ENCODE results near the gene PIM1.

The PIM1 gene

GRCh38 chr6:37218061-37218460, 48.1 kb downstream of the PIM1 start:
- Histone ChIP-seq H3K4me1 (ENCODE audit: low read length) (peaks cover 8% of the 10 kb centered on the region), H3K9me2 (replicated peaks; ENCODE audit: insufficient read depth, low read length) (no peaks in the 10 kb centered on the region), H3K4me2 (ENCODE audit: low read depth, low read length) (no peak overlapping the region), H3K9ac (ENCODE audit: low read length) (no peak overlapping the region), H3K27ac (ENCODE audit: low read length) (no peak overlapping the region), H3F3A (ENCODE audit: insufficient read depth, low read length) (peaks cover 11% of the 10 kb centered on the region; the same call in 1 of the 2 replicates), H3K4me3 (ENCODE audit: low read length) (no peak overlapping the region), H3K9me3 (replicated peaks; ENCODE audit: insufficient read depth, low read length) (no peaks in the 10 kb centered on the region), H4K20me1 (ENCODE audit: insufficient read depth, low read length) (no peaks in the 10 kb centered on the region), H3K27me3 (replicated peaks; ENCODE audit: insufficient read depth, low read length) (no peaks in the 10 kb centered on the region), H3K36me3 (replicated peaks; ENCODE audit: insufficient read depth, low read length) (no peaks in the 10 kb centered on the region), H3K79me2 (ENCODE audit: low read length) (no peaks in the 10 kb centered on the region), H2AFZ (ENCODE audit: low read length) (no peak overlapping the region)
- TF ChIP-seq CTCF (IDR thresholded peaks at IDR 0.05; ENCODE audit: low read length) = no peak
- no peak for TF ChIP-seq EZH2 (optimal IDR thresholded peaks at IDR 0.05; ENCODE audit: low read depth, low read length)
- no peak for TF ChIP-seq EZH2phosphoT487 (IDR thresholded peaks at IDR 0.05; ENCODE audit: low read length)
- no peak for DNase-seq

- Histone ChIP-seq H3F3A (ENCODE audit: insufficient read depth, low read length) (peaks cover 14% of the 10 kb centered on the region; the same call in 1 of the 2 replicates), H3K9me2 (replicated peaks; ENCODE audit: insufficient read depth, low read length) (no peaks in the 10 kb centered on the region), H3K9ac (ENCODE audit: low read length) (no peak overlapping the region), H4K20me1 (ENCODE audit: insufficient read depth, low read length) (no peaks in the 10 kb centered on the region), H3K4me3 (ENCODE audit: low read length) (no peak overlapping the region), H3K9me3 (replicated peaks; ENCODE audit: insufficient read depth, low read length) (no peaks in the 10 kb centered on the region), H3K4me2 (ENCODE audit: low read depth, low read length) (no peak overlapping the region), H3K4me1 (ENCODE audit: low read length) (peaks cover 8% of the 10 kb centered on the region), H2AFZ (ENCODE audit: low read length) (no peak overlapping the region), H3K79me2 (ENCODE audit: low read length) (no peaks in the 10 kb centered on the region), H3K36me3 (replicated peaks; ENCODE audit: insufficient read depth, low read length) (no peaks in the 10 kb centered on the region), H3K27me3 (replicated peaks; ENCODE audit: insufficient read depth, low read length) (no peaks in the 10 kb centered on the region), H3K27ac (ENCODE audit: low read length) (no peak overlapping the region)
- TF ChIP-seq EZH2phosphoT487 (IDR thresholded peaks at IDR 0.05; ENCODE audit: low read length) (no peak), CTCF (IDR thresholded peaks at IDR 0.05; ENCODE audit: low read length) (no peak), EZH2 (optimal IDR thresholded peaks at IDR 0.05; ENCODE audit: low read depth, low read length) (no peak)
- no peak for DNase-seq
Observed at GRCh38 chr6:37218511-37218910, 48.6 kb downstream of the PIM1 start.

- H3K27ac ChIP-seq (ENCODE audit: low read length) = no peak overlapping the region
- H3K4me1 ChIP-seq (ENCODE audit: low read length) = peaks cover 8% of the 10 kb centered on the region
- no peaks in the 10 kb centered on the region for H3K9me3 ChIP-seq (replicated peaks; ENCODE audit: insufficient read depth, low read length)
- peak overlapping the region; percentile 73; the same call in 1 of the 2 replicates for H3K4me2 ChIP-seq (ENCODE audit: low read depth, low read length)
- no peaks in the 10 kb centered on the region for H3K79me2 ChIP-seq (ENCODE audit: low read length)
- no peaks in the 10 kb centered on the region for H3K9me2 ChIP-seq (replicated peaks; ENCODE audit: insufficient read depth, low read length)
- H3K27me3 ChIP-seq (replicated peaks; ENCODE audit: insufficient read depth, low read length) = no peaks in the 10 kb centered on the region
- H3K9ac ChIP-seq (ENCODE audit: low read length) = peak overlapping the region; percentile 9; the same call in 1 of the 2 replicates
- DNase-seq = no peak
- H3K36me3 ChIP-seq (replicated peaks; ENCODE audit: insufficient read depth, low read length) = no peaks in the 10 kb centered on the region
- peak overlapping the region; percentile 74 for H2AFZ ChIP-seq (ENCODE audit: low read length)
- peaks cover 14% of the 10 kb centered on the region; the same call in 1 of the 2 replicates for H3F3A ChIP-seq (ENCODE audit: insufficient read depth, low read length)
- H4K20me1 ChIP-seq (ENCODE audit: insufficient read depth, low read length) = no peaks in the 10 kb centered on the region
- no peak for TF ChIP-seq CTCF (IDR thresholded peaks at IDR 0.05; ENCODE audit: low read length)
- no peak for TF ChIP-seq EZH2 (optimal IDR thresholded peaks at IDR 0.05; ENCODE audit: low read depth, low read length)
- TF ChIP-seq EZH2phosphoT487 (IDR thresholded peaks at IDR 0.05; ENCODE audit: low read length) = no peak
- peak overlapping the region; percentile 63 for H3K4me3 ChIP-seq (ENCODE audit: low read length)
Observed at GRCh38 chr6:37221585-37222124, 51.7 kb downstream of the PIM1 start.

Measured in MM.1S (cell line).